ENCODE data around the gene SDK1.
A peak's percentile ranks its signal among the peaks of the same experiment; 100 is the strongest.

SDK1 gene

GRCh38 chr7:3678314-3678810, 377.3 kb downstream of the SDK1 start:
- Histone ChIP-seq H2BK5ac (ENCODE audit: low read depth, low read length, poor library complexity) (no peak overlapping the region), H3K4me2 (ENCODE audit: low read length) (no peak overlapping the region), H2BK120ac (ENCODE audit: insufficient read depth, low read length, poor library complexity) (no peak overlapping the region), H3K14ac (ENCODE audit: low read length) (no peak overlapping the region), H4K91ac (ENCODE audit: low read depth, low read length) (no peak overlapping the region), H3K4me3 (ENCODE audit: low read depth, low read length) (no peak overlapping the region), H3K79me1 (ENCODE audit: low read length) (no peaks in the 10 kb centered on the region), H3K9ac (ENCODE audit: low read length) (no peak overlapping the region), H3K36me3 (ENCODE audit: control insufficient read depth in 1 of 2, insufficient read depth in 2 of 2, low read length in 2 of 2) (no peaks in the 10 kb centered on the region), H3K9me3 (ENCODE audit: insufficient read depth, low read depth, low read length) (no peaks in the 10 kb centered on the region), H3K27me3 (ENCODE audit: insufficient read depth, low read length) (no peaks in the 10 kb centered on the region), H3K27ac (ENCODE audit: low read depth, low read length) (no peak overlapping the region), H4K8ac (ENCODE audit: low read depth, low read length) (no peak overlapping the region), H3K18ac (ENCODE audit: low read length) (no peak overlapping the region), H3K4ac (ENCODE audit: low read depth, low read length) (no peak overlapping the region), H3K4me1 (ENCODE audit: control insufficient read depth in 1 of 2, insufficient read depth in 2 of 2, low read length in 2 of 2) (peaks cover 0 to 1% of the 10 kb centered on the region in 2 experiments), H3K23ac (ENCODE audit: low read length) (no peak overlapping the region), H2AK5ac (ENCODE audit: low read length) (no peak overlapping the region), H2AFZ (ENCODE audit: insufficient read depth, low read length, poor library complexity) (no peak overlapping the region), H3K79me2 (ENCODE audit: control insufficient read depth, insufficient read depth, low read length, poor library complexity) (no peaks in the 10 kb centered on the region), H4K12ac (ENCODE audit: low read depth, low read length) (no peak overlapping the region), H2BK12ac (ENCODE audit: low read length) (no peak overlapping the region)
- no CpG with 5 or more reads among the region's 4 CpGs for WGBS (ENCODE audit: extremely low coverage, insufficient coverage, insufficient read length)
- DNase-seq: no peak

- no peaks in the 10 kb centered on the region for H3K79me2 ChIP-seq (ENCODE audit: control insufficient read depth, insufficient read depth, low read length, poor library complexity)
- H2AK5ac ChIP-seq (ENCODE audit: low read length): no peak overlapping the region
- no peak overlapping the region for H3K23ac ChIP-seq (ENCODE audit: low read length)
- no peaks in the 10 kb centered on the region for H3K9me3 ChIP-seq (ENCODE audit: insufficient read depth, low read depth, low read length)
- no peak overlapping the region for H3K27ac ChIP-seq (ENCODE audit: low read depth, low read length)
- no peak overlapping the region for H4K8ac ChIP-seq (ENCODE audit: low read depth, low read length)
- no peaks in the 10 kb centered on the region for H3K27me3 ChIP-seq (ENCODE audit: insufficient read depth, low read length)
- no peaks in the 10 kb centered on the region for H3K4me1 ChIP-seq (ENCODE audit: control insufficient read depth in 1 of 2, insufficient read depth in 2 of 2, low read length in 2 of 2)
- no peak overlapping the region for H3K4ac ChIP-seq (ENCODE audit: low read depth, low read length)
- H3K79me1 ChIP-seq (ENCODE audit: low read length): no peaks in the 10 kb centered on the region
- no peak overlapping the region for H3K4me2 ChIP-seq (ENCODE audit: low read length)
- no peak overlapping the region for H2BK120ac ChIP-seq (ENCODE audit: insufficient read depth, low read length, poor library complexity)
- H2BK5ac ChIP-seq (ENCODE audit: low read depth, low read length, poor library complexity): no peak overlapping the region
- H3K18ac ChIP-seq (ENCODE audit: low read length): no peak overlapping the region
- peaks cover 5 to 6% of the 10 kb centered on the region in 2 experiments for H3K36me3 ChIP-seq (ENCODE audit: control insufficient read depth in 1 of 2, insufficient read depth in 2 of 2, low read length in 2 of 2)
- no peak overlapping the region for H2AFZ ChIP-seq (ENCODE audit: insufficient read depth, low read length, poor library complexity)
- DNase-seq: no peak
- H4K12ac ChIP-seq (ENCODE audit: low read depth, low read length): no peak overlapping the region
- no peak overlapping the region for H3K9ac ChIP-seq (ENCODE audit: low read length)
- H3K14ac ChIP-seq (ENCODE audit: low read length): no peak overlapping the region
- no peak overlapping the region for H4K91ac ChIP-seq (ENCODE audit: low read depth, low read length)
- no CpG with 5 or more reads among the region's 10 CpGs for WGBS (ENCODE audit: extremely low coverage, insufficient coverage, insufficient read length)
- no peak overlapping the region for H3K4me3 ChIP-seq (ENCODE audit: low read depth, low read length)
- H2BK12ac ChIP-seq (ENCODE audit: low read length): no peak overlapping the region
Observed at GRCh38 chr7:3682028-3682710, 381.1 kb downstream of the SDK1 start.

- no peak overlapping the region for H3K4me3 ChIP-seq (ENCODE audit: low read depth, low read length)
- no peaks in the 10 kb centered on the region for H3K27me3 ChIP-seq (ENCODE audit: insufficient read depth, low read length)
- no peak overlapping the region for H2BK5ac ChIP-seq (ENCODE audit: low read depth, low read length, poor library complexity)
- H3K4ac ChIP-seq (ENCODE audit: low read depth, low read length): no peak overlapping the region
- peaks cover 5 to 6% of the 10 kb centered on the region in 2 experiments for H3K36me3 ChIP-seq (ENCODE audit: control insufficient read depth in 1 of 2, insufficient read depth in 2 of 2, low read length in 2 of 2)
- H3K4me1 ChIP-seq (ENCODE audit: control insufficient read depth in 1 of 2, insufficient read depth in 2 of 2, low read length in 2 of 2): no peaks in the 10 kb centered on the region
- H2BK120ac ChIP-seq (ENCODE audit: insufficient read depth, low read length, poor library complexity): no peak overlapping the region
- H3K9me3 ChIP-seq (ENCODE audit: insufficient read depth, low read depth, low read length): no peaks in the 10 kb centered on the region
- H3K79me1 ChIP-seq (ENCODE audit: low read length): no peaks in the 10 kb centered on the region
- H2AK5ac ChIP-seq (ENCODE audit: low read length): no peak overlapping the region
- no peak for DNase-seq
- no peak overlapping the region for H3K9ac ChIP-seq (ENCODE audit: low read length)
- WGBS (ENCODE audit: extremely low coverage, insufficient coverage, insufficient read length): no CpG with 5 or more reads among the region's 12 CpGs
- H2AFZ ChIP-seq (ENCODE audit: insufficient read depth, low read length, poor library complexity): no peak overlapping the region
- H4K91ac ChIP-seq (ENCODE audit: low read depth, low read length): no peak overlapping the region
- no peak overlapping the region for H3K23ac ChIP-seq (ENCODE audit: low read length)
- H3K79me2 ChIP-seq (ENCODE audit: control insufficient read depth, insufficient read depth, low read length, poor library complexity): no peaks in the 10 kb centered on the region
- H4K8ac ChIP-seq (ENCODE audit: low read depth, low read length): no peak overlapping the region
- H3K27ac ChIP-seq (ENCODE audit: low read depth, low read length): no peak overlapping the region
- no peak overlapping the region for H3K14ac ChIP-seq (ENCODE audit: low read length)
- H3K4me2 ChIP-seq (ENCODE audit: low read length): no peak overlapping the region
- no peak overlapping the region for H2BK12ac ChIP-seq (ENCODE audit: low read length)
- peak overlapping the region; percentile 51 for H3K18ac ChIP-seq (ENCODE audit: low read length)
- H4K12ac ChIP-seq (ENCODE audit: low read depth, low read length): no peak overlapping the region
Observed at GRCh38 chr7:3683546-3684539, 382.8 kb downstream of the SDK1 start.

GRCh38 chr7:3688071-3688470, 387.0 kb downstream of the SDK1 start:
- WGBS (ENCODE audit: extremely low coverage, insufficient coverage, insufficient read length): no CpG with 5 or more reads among the region's 2 CpGs
- Histone ChIP-seq H4K91ac (ENCODE audit: low read depth, low read length) (no peak overlapping the region), H3K4me2 (ENCODE audit: low read length) (no peak overlapping the region)

More at GRCh38 chr7:3688071-3688470, 387.0 kb downstream of the SDK1 start:
- H3K18ac ChIP-seq (ENCODE audit: low read length): no peak overlapping the region
- H3K9ac ChIP-seq (ENCODE audit: low read length): no peak overlapping the region
- H3K27me3 ChIP-seq (ENCODE audit: insufficient read depth, low read length): no peaks in the 10 kb centered on the region
- no peak overlapping the region for H3K4ac ChIP-seq (ENCODE audit: low read depth, low read length)
- no peaks in the 10 kb centered on the region for H3K79me1 ChIP-seq (ENCODE audit: low read length)
- no peak overlapping the region for H3K27ac ChIP-seq (ENCODE audit: low read depth, low read length)
- no peak for DNase-seq
- H3K79me2 ChIP-seq (ENCODE audit: control insufficient read depth, insufficient read depth, low read length, poor library complexity): no peaks in the 10 kb centered on the region
- no peak overlapping the region for H2BK120ac ChIP-seq (ENCODE audit: insufficient read depth, low read length, poor library complexity)
- H2AK5ac ChIP-seq (ENCODE audit: low read length): no peak overlapping the region
- H2BK5ac ChIP-seq (ENCODE audit: low read depth, low read length, poor library complexity): no peak overlapping the region
- H4K8ac ChIP-seq (ENCODE audit: low read depth, low read length): no peak overlapping the region
- no peak overlapping the region for H2AFZ ChIP-seq (ENCODE audit: insufficient read depth, low read length, poor library complexity)
- H4K12ac ChIP-seq (ENCODE audit: low read depth, low read length): no peak overlapping the region
- H3K4me3 ChIP-seq (ENCODE audit: low read depth, low read length): no peak overlapping the region
- no peak overlapping the region for H3K14ac ChIP-seq (ENCODE audit: low read length)
- H2BK12ac ChIP-seq (ENCODE audit: low read length): no peak overlapping the region
- peaks cover 2% of the 10 kb centered on the region for H3K9me3 ChIP-seq (ENCODE audit: insufficient read depth, low read depth, low read length)
- no peaks in the 10 kb centered on the region for H3K4me1 ChIP-seq (ENCODE audit: control insufficient read depth in 1 of 2, insufficient read depth in 2 of 2, low read length in 2 of 2)
- peaks cover 5 to 6% of the 10 kb centered on the region in 2 experiments for H3K36me3 ChIP-seq (ENCODE audit: control insufficient read depth in 1 of 2, insufficient read depth in 2 of 2, low read length in 2 of 2)
- H3K23ac ChIP-seq (ENCODE audit: low read length): no peak overlapping the region

All from trophoblast cell (in vitro differentiated cells and primary cell).